Spleen (tissue), 11 donors: ENCODE measurements around the gene SEM1. TPM values are rescaled to one million over a fixed set of nuclear protein-coding genes. Genes with fewer than 3 reads are reported as not detected.
"Not testable (repeated sequence)": the region's sequence is repeated elsewhere in the genome, so short reads cannot be mapped to it uniquely, and the experiment has no call there.

Source experiments
- DNase-seq: peaks from one replicate; pipeline ENCODE4 v3.0.0-alpha.2; 2020
- H3K27ac ChIP-seq, 8 donors: fragments of 200-600 bp; sonication (generic) in 7 of 8; 1 replicate in 4 of 8; 2 replicates in 4 of 8; pipeline versions ENCODE4 v1.5.0 to v1.8.0; 2016 to 2021; ENCODE audit warnings: inconsistent platforms in 4 of 8, mild to moderate bottlenecking in 4 of 8, moderate library complexity in 1 of 8
- H3K27me3 ChIP-seq, 7 donors: fragments of 200-600 bp; sonication (generic) in 6 of 7; replicated peaks in 1 of 7; 1 replicate in 4 of 7; 2 replicates in 3 of 7; pipeline versions ENCODE4 v1.5.0 to v1.8.0; 2016 to 2021; ENCODE audit warnings: inconsistent platforms in 3 of 7, mild to moderate bottlenecking in 1 of 7
- H3K36me3 ChIP-seq, 6 donors: fragments of 200-600 bp; sonication (generic) in 5 of 6; 1 replicate in 4 of 6; 2 replicates in 2 of 6; pipeline versions ENCODE4 v1.5.0 to v1.8.0; 2016 to 2021; ENCODE audit warnings: inconsistent platforms in 2 of 6
- H3K4me1 ChIP-seq, 6 donors: fragments of 200-600 bp; sonication (generic) in 5 of 6; 1 replicate in 3 of 6; 2 replicates in 3 of 6; pipeline versions ENCODE4 v1.5.0 to v1.8.0; 2016 to 2021; ENCODE audit warnings: inconsistent platforms in 3 of 6
- H3K4me3 ChIP-seq, 8 donors: fragments of 200-600 bp; sonication (generic) in 7 of 8; 1 replicate in 4 of 8; 2 replicates in 4 of 8; pipeline versions ENCODE4 v1.5.0 to v1.8.0; 2016 to 2021; ENCODE audit warnings: inconsistent platforms in 4 of 8, mild to moderate bottlenecking in 4 of 8, moderate library complexity in 2 of 8
- H3K9me3 ChIP-seq, 8 donors: fragments of 200-600 bp; sonication (generic) in 7 of 8; 1 replicate in 4 of 8; 2 replicates in 4 of 8; pipeline versions ENCODE4 v1.5.0 to v1.8.0; 2016 to 2021; ENCODE audit warnings: inconsistent platforms in 4 of 8
- POLR2A ChIP-seq, 3 donors: fragments of 450-650 bp; IDR thresholded peaks; one replicate each; pipeline ENCODE4 v1.5.1; 2017; ENCODE audit warnings: antibody characterized with exemption in 3 of 3, mild to moderate bottlenecking in 1 of 3
- POLR2AphosphoS5 ChIP-seq, 3 donors: sonication (generic); formaldehyde crosslinking; IDR thresholded peaks; one replicate each; pipeline ENCODE4 v1.5.1; 2017; ENCODE audit warnings: antibody characterized with exemption in 3 of 3
- WGBS, 5 donors: extraction: QIAGEN DNeasy Blood & Tissue Kit in 3 of 5; methylation state at CpG; one replicate each; pipeline versions ENCODE4 v1.1.5 to v1.1.7; 2013 to 2018; 5-methylcytosine and 5-hydroxymethylcytosine counted together
- intact Hi-C: fragments of 100-400 bp; cut with DNase I; formaldehyde crosslinking; loops from one replicate; pipeline ENCODE4 v1.15.0; 2023; ENCODE audit warnings: low total_unique reads
- polyA plus RNA-seq, 3 donors: library from polyadenylated mRNA; stranded (reverse); fragments of 200-250 nt; gene quantifications; one replicate each; pipeline ENCODE4 v1.2.1, GENCODE V29; 2013
- total RNA-seq, 7 donors: library from RNA; depleted of rRNA in 3 of 7; stranded (reverse); fragments of >200 nt in 3 of 7; fragmentation: NEBNext Ultra II Directional in 4 of 7; extraction: Animal tissue kit (Norgen Biotek cat#: 25700) in 4 of 7; gene quantifications; one replicate each; pipeline versions ENCODE4 v1.1.0 to v1.2.1, GENCODE V29; 2016 to 2021
- TF ChIP-seq, protein P1 (sequence below), 11 experiments: fragments of 200-600 bp in 7 of 11; fragments of 450-650 bp in 4 of 11; sonication (generic) in 4 of 11; IDR thresholded peaks in 8 of 11; conservative IDR thresholded peaks in 3 of 11; 1 replicate in 7 of 11; 2 replicates in 4 of 11; pipeline versions ENCODE4 v1.4.0 to v1.8.0; 2016 to 2021; ENCODE audit warnings: antibody characterized with exemption in 11 of 11, inconsistent platforms in 4 of 11, mild to moderate bottlenecking in 1 of 11
- donor health status: healthy with polysubstance abuse.
- donor health status: DM: no; HTN: no; CAD: no; lungs with moderate emphysema.
- donor health status: DM: no; HTN: no; CAD: no.
- donor health status: Bipolar disorder and iron deficiency.
- donor health status: healthy.
- donor health status: DM: no; HTN: no; CAD: no.
- donor health status: DM: yes; HTN: yes; CAD: no.

The SEM1 gene
- total and polyA plus RNA-seq, 10 donors = 15.5 to 78.6 (median 39.9) TPM

- Histone ChIP-seq H3K4me1 (no peaks in the 10 kb centered on the region), H3K9me3 (peaks cover 0 to 14% (median 4%) of the 10 kb centered on the region in 8 donors), H3K4me3 (no peak overlapping the region), H3K27ac (no peak overlapping the region), H3K36me3 (peaks cover 0 to 5% (median 0%) of the 10 kb centered on the region in 6 donors), H3K27me3 (no peaks in the 10 kb centered on the region)
- intact Hi-C loops = no loop called here
- TF ChIP-seq, protein P1, sequence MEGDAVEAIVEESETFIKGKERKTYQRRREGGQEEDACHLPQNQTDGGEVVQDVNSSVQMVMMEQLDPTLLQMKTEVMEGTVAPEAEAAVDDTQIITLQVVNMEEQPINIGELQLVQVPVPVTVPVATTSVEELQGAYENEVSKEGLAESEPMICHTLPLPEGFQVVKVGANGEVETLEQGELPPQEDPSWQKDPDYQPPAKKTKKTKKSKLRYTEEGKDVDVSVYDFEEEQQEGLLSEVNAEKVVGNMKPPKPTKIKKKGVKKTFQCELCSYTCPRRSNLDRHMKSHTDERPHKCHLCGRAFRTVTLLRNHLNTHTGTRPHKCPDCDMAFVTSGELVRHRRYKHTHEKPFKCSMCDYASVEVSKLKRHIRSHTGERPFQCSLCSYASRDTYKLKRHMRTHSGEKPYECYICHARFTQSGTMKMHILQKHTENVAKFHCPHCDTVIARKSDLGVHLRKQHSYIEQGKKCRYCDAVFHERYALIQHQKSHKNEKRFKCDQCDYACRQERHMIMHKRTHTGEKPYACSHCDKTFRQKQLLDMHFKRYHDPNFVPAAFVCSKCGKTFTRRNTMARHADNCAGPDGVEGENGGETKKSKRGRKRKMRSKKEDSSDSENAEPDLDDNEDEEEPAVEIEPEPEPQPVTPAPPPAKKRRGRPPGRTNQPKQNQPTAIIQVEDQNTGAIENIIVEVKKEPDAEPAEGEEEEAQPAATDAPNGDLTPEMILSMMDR (IDR thresholded peaks at IDR 0.05 in 8 of 11, conservative IDR thresholded peaks at IDR 0.05 in 3 of 11) = no peak
- TF ChIP-seq POLR2A (IDR thresholded peaks at IDR 0.05) (no peak), POLR2AphosphoS5 (IDR thresholded peaks at IDR 0.05) (no peak)
- DNase-seq = no peak
- WGBS, 5 donors = 77 to 96% (median 89%) methylated on average over 1 of the region's 1 CpG
These were observed 59.7 kb downstream of the SEM1 start for GRCh38 chr7:96649981-96650380.

- H3K4me1 ChIP-seq = no peaks in the 10 kb centered on the region
- peaks cover 0 to 17% (median 5%) of the 10 kb centered on the region in 8 donors for H3K9me3 ChIP-seq
- TF ChIP-seq POLR2A (IDR thresholded peaks at IDR 0.05) (no peak), POLR2AphosphoS5 (IDR thresholded peaks at IDR 0.05) (no peak)
- TF ChIP-seq, protein P1 (IDR thresholded peaks at IDR 0.05 in 8 of 11, conservative IDR thresholded peaks at IDR 0.05 in 3 of 11) = no peak
- peaks cover 0 to 5% (median 0%) of the 10 kb centered on the region in 6 donors for H3K36me3 ChIP-seq
- H3K27me3 ChIP-seq = no peaks in the 10 kb centered on the region
- no peak overlapping the region for H3K4me3 ChIP-seq
- H3K27ac ChIP-seq = no peak overlapping the region
- intact Hi-C loops = no loop called here
- no peak for DNase-seq
- WGBS, 5 donors = 89 to 93% (median 90%) methylated on average over 8 of the region's 8 CpGs
These were observed 60.9 kb downstream of the SEM1 start for GRCh38 chr7:96648784-96649183.

- 65 to 74% (median 68%) methylated on average over 3 of the region's 3 CpGs for WGBS, 5 donors
- H3K4me3 ChIP-seq = no peak overlapping the region
- H3K36me3 ChIP-seq = peaks cover 0 to 5% (median 0%) of the 10 kb centered on the region in 6 donors
- intact Hi-C loops = no loop called here
- H3K27ac ChIP-seq = no peak overlapping the region
- no peaks in the 10 kb centered on the region for H3K27me3 ChIP-seq
- peaks cover 0 to 23% (median 9%) of the 10 kb centered on the region in 8 donors for H3K9me3 ChIP-seq
- TF ChIP-seq, protein P1 (IDR thresholded peaks at IDR 0.05 in 8 of 11, conservative IDR thresholded peaks at IDR 0.05 in 3 of 11) = no peak
- TF ChIP-seq POLR2AphosphoS5 (IDR thresholded peaks at IDR 0.05) (no peak), POLR2A (IDR thresholded peaks at IDR 0.05) (no peak)
- DNase-seq = no peak
- no peaks in the 10 kb centered on the region for H3K4me1 ChIP-seq
These were observed 61.9 kb downstream of the SEM1 start for GRCh38 chr7:96647733-96648132.

DNA sequence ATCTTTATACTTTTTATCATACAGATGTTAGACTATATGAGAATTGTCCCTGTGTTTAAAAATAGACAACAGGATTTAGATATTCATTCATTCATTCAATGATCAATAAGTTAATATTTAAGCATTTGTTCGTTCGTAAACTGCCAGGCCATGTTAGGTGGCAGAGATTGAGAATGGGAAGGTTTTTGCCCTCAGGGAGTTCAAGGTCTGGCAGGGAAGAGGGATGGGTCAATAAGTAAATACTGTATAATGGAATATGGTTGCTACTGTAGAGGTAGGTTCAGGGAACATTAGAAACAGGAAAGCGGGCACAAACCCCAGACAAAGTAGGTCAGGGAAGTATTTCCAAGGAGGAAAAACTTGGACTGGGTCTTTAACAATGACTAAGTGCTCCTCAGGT, 64.6 kb downstream of the SEM1 start:
- Histone ChIP-seq H3K27ac (no peak overlapping the region), H3K36me3 (peaks cover 0 to 5% (median 0%) of the 10 kb centered on the region in 6 donors), H3K4me3 (no peak overlapping the region), H3K9me3 (peaks cover 0 to 9% (median 4%) of the 10 kb centered on the region in 8 donors), H3K27me3 (no peaks in the 10 kb centered on the region), H3K4me1 (no peaks in the 10 kb centered on the region)
- no peak for TF ChIP-seq POLR2A (IDR thresholded peaks at IDR 0.05)
- TF ChIP-seq, protein P1 (IDR thresholded peaks at IDR 0.05 in 8 of 11, conservative IDR thresholded peaks at IDR 0.05 in 3 of 11) = no peak
- TF ChIP-seq POLR2AphosphoS5 (IDR thresholded peaks at IDR 0.05) = no peak
- WGBS, 5 donors = 89 to 97% (median 92%) methylated on average over 3 of the region's 3 CpGs
- DNase-seq = no peak
- intact Hi-C loops = no loop called here

- 89 to 96% (median 94%) methylated on average over 4 of the region's 4 CpGs for WGBS, 5 donors
- H3K4me1 ChIP-seq, H3K27ac ChIP-seq, intact Hi-C loops, H3K27me3 ChIP-seq, DNase-seq, H3K4me3 ChIP-seq, H3K9me3 ChIP-seq, H3K36me3 ChIP-seq: not testable (repeated sequence)
These were observed 66.2 kb downstream of the SEM1 start for GRCh38 chr7:96643436-96643835.
